ENCODE results near the gene MBD1.

GRCh38 chr18:50287441-50288347, 6.4 kb upstream of the MBD1 start, which contains the start of gene CXXC1:
- TF ChIP-seq, protein P1, sequence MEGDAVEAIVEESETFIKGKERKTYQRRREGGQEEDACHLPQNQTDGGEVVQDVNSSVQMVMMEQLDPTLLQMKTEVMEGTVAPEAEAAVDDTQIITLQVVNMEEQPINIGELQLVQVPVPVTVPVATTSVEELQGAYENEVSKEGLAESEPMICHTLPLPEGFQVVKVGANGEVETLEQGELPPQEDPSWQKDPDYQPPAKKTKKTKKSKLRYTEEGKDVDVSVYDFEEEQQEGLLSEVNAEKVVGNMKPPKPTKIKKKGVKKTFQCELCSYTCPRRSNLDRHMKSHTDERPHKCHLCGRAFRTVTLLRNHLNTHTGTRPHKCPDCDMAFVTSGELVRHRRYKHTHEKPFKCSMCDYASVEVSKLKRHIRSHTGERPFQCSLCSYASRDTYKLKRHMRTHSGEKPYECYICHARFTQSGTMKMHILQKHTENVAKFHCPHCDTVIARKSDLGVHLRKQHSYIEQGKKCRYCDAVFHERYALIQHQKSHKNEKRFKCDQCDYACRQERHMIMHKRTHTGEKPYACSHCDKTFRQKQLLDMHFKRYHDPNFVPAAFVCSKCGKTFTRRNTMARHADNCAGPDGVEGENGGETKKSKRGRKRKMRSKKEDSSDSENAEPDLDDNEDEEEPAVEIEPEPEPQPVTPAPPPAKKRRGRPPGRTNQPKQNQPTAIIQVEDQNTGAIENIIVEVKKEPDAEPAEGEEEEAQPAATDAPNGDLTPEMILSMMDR (IDR thresholded peaks at IDR 0.05; ENCODE audit: low read depth, low read length, missing input control), result peak; percentile 65
- TF ChIP-seq GABPA (IDR thresholded peaks at IDR 0.05 in 1 of 2, conservative IDR thresholded peaks at IDR 0.05 in 1 of 2), result peak; percentile 54 to 88
- TF ChIP-seq YY1 (IDR thresholded peaks at IDR 0.05), result peak; percentile 100
- peak; percentile 48 to 63 for TF ChIP-seq RXRA (IDR thresholded peaks at IDR 0.05)
- peak; percentile 59 to 71 for TF ChIP-seq RAD21 (IDR thresholded peaks at IDR 0.05)
- TF ChIP-seq, protein P2, sequence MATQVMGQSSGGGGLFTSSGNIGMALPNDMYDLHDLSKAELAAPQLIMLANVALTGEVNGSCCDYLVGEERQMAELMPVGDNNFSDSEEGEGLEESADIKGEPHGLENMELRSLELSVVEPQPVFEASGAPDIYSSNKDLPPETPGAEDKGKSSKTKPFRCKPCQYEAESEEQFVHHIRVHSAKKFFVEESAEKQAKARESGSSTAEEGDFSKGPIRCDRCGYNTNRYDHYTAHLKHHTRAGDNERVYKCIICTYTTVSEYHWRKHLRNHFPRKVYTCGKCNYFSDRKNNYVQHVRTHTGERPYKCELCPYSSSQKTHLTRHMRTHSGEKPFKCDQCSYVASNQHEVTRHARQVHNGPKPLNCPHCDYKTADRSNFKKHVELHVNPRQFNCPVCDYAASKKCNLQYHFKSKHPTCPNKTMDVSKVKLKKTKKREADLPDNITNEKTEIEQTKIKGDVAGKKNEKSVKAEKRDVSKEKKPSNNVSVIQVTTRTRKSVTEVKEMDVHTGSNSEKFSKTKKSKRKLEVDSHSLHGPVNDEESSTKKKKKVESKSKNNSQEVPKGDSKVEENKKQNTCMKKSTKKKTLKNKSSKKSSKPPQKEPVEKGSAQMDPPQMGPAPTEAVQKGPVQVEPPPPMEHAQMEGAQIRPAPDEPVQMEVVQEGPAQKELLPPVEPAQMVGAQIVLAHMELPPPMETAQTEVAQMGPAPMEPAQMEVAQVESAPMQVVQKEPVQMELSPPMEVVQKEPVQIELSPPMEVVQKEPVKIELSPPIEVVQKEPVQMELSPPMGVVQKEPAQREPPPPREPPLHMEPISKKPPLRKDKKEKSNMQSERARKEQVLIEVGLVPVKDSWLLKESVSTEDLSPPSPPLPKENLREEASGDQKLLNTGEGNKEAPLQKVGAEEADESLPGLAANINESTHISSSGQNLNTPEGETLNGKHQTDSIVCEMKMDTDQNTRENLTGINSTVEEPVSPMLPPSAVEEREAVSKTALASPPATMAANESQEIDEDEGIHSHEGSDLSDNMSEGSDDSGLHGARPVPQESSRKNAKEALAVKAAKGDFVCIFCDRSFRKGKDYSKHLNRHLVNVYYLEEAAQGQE (IDR thresholded peaks at IDR 0.05), result peak; percentile 76
- TF ChIP-seq, protein P3, sequence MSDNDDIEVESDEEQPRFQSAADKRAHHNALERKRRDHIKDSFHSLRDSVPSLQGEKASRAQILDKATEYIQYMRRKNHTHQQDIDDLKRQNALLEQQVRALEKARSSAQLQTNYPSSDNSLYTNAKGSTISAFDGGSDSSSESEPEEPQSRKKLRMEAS (IDR thresholded peaks at IDR 0.05), result peak; percentile 89

All from liver (tissue), 3 donors.